NCI-H446 treated with DMSO at 0.1 percent for 48 hours (cell line): ENCODE measurements around the gene ZNF417.
"Not testable (repeated sequence)": the region's sequence is repeated elsewhere in the genome, so short reads cannot be mapped to it uniquely, and the experiment has no call there.

Experiments used
- DNase-seq: peaks from one replicate; lab custom pipeline; 2025; lab: John Stamatoyannopoulos, UW

Gene ZNF417

DNA sequence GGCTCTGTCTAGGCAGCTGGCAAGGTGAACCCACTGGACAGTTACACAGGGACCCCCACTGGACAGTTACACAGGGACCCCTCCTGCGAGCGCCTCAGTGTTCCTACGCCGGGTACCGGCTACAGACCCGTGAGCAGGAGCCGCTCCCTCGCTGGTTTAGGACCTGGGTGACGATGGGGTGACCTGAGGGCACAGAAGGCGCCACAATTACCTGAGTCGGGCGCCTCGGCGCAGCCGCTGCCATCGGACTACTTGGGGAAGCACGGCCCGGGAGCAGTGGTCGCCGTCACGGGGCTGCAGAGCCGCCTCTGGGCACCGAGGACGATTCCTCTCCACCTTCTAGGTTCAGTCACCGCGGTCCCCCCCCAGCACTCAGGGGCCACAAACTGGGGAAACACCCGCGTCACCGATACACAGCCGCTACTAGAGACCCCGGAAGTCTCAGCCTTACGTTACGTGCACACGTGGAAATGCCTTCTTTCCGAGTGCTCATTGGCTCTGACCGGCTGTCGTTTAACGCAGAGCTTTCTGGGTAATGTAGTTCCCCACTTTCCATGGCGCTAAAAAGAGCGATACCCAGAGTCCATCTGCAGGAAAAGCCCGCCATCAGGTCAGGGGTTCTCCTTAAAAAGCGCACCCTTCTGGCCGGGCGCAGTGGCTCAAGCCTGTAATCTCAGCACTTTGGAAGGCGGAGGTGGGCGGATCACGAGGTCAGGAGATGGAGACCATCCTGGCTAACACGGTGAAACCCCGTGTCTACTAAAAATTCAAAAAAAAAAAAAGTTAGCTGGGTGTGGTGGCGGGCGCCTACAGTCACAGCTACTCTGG lies at the start of gene ZNF417:
ZNF417 (minus strand) TSS at position 425 of the 828 bp plus-strand sequence; CDS start at position 244, 181 bp downstream.
- DNase-seq, result peak; percentile 92

- DNase-seq, result no peak
Observed at GRCh38 chr19:57964761-57965160, 48.4 kb upstream of the ZNF417 start.

DNA sequence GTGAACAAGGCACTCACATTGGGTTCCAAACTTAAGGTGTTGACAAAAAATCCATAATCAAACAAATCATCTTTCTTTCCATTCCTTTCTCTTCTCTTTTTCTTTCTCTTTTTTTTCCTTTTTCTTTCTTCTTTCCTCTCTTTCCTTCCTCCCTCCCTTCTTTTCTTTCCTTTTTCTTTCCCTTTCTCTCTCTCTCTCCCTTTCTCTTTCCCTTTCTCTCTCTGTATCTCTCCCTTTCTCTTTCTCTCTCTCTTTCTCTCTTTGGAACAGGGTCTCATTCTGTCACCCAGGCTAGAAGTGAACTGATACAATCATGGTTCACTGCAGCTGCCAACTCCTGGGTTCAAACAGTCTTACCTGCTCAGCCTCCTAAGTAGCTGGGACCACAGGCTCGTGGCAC lies 45.4 kb upstream of the ZNF417 start:
- DNase-seq, result no peak

DNA sequence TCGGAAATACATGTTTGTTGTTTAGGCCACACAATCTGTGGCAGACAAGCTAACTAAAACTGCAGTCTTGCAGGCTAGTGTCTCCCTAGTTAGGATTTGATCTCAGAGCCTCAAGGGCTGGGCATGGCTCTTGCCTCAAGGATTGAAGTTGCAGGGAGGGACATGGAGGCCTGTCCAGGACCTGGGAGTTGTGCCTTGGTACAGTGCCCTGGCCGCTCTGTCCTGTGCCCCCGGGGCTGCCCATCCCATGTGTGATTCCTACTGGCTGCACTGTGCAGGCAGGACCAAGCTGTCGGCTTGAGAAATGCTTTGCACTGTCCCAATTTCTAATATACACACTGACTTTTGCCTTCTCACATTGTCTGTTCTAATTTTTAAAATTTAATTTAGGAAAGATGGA lies 38.6 kb upstream of the ZNF417 start:
- no peak for DNase-seq

- DNase-seq, result no peak
Observed at GRCh38 chr19:57949702-57950101, 33.3 kb upstream of the ZNF417 start.

GRCh38 chr19:57949296-57949695 lies 32.9 kb upstream of the ZNF417 start:
- no peak for DNase-seq

DNA sequence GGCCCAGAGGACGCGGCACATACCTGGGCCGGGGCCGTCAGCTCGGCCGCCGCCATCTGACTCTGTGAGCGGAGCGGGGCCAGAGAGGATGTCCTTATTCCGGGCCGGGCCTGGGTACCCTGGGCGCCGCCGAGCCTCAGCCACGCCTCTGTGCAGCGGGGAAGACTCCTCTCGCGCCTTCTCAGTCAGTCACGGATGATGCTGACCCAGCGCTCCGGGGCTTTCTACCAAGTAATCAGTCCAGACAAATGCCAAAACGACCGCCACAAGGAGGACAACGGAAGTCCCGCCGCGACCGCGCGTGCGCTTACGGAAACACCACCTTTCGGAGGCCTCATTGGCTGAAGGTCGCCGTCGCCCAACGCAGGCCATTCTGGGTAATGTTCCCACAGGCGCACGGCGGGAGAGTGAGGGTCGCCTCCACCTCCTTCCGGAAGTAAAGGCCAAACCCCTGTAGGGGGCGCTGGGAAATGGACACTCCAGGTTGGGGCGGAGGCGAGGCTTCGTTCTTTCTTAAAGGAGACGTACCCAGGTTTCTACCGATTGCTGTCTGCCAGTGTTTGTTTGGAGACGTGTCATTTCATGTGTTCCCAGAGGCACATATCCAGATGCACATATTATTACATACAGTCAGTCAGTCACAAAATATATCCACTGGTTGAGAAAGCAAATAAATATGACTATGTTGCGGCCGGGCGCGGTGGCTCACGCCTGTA lies 31.2 kb upstream of the ZNF417 start, which contains the start of gene ZNF256:
ZNF256 (minus strand) TSS at position 288 of the 716 bp plus-strand sequence; CDS start at position 56, 232 bp downstream.
- peak; percentile 8 for DNase-seq

DNA sequence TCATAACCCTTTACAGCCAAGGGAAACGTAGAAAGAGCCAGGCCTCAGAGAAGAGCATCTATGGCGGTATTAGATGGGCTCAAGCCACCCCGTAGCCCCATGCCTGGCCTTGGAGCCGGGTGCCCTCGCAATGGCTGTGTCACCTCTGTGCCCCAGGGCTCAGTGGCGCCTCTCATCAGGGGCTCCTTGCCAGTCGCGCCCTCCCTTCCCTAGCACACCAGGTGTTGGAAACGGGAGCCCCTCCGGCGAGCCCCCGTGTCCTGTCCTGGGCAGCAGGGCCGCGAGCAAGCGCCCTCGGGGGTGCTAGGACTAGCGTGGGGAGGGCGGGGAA lies 30.7 kb upstream of the ZNF417 start:
- no peak for DNase-seq

DNA sequence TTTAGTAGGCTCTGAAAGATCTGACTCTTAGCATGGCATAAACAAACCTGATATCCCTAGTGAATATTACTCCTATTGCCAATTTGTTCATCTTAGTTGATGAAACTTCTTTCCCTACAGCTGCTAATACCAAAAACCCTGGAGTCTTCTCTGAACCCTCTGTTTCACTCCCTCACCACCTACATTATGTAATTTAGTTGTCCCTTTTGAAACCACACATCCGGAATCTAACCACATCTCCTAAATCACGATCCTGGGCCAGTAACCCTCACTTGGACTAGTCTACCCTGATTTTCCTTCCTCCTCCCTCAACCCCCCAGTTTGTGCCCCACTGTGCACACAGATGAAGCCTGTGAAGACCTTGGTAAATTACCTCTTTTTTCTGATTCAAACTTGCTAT lies 29.9 kb upstream of the ZNF417 start:
- no peak for DNase-seq

- no peak for DNase-seq
Observed at GRCh38 chr19:57941593-57941992, 25.2 kb upstream of the ZNF417 start.

DNA sequence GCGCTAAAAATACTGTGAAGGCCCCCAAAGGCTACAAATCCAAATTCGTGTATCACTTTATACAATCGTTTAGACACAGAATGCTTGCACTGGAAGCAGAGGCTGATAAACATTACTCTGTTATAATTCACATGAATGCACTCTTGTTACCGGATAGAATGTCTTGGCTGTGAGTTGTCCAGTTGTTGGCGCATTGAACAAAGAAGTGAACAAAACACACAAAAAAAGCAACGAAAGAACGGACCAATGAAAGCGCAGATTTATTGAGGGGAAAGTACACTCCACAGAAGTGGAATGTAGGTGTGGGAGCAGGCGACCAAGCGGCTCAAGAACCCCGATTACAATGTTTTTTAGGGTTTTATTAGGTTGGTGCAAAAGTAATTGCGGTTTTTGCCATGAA lies 19.3 kb upstream of the ZNF417 start:
- no peak for DNase-seq

DNA sequence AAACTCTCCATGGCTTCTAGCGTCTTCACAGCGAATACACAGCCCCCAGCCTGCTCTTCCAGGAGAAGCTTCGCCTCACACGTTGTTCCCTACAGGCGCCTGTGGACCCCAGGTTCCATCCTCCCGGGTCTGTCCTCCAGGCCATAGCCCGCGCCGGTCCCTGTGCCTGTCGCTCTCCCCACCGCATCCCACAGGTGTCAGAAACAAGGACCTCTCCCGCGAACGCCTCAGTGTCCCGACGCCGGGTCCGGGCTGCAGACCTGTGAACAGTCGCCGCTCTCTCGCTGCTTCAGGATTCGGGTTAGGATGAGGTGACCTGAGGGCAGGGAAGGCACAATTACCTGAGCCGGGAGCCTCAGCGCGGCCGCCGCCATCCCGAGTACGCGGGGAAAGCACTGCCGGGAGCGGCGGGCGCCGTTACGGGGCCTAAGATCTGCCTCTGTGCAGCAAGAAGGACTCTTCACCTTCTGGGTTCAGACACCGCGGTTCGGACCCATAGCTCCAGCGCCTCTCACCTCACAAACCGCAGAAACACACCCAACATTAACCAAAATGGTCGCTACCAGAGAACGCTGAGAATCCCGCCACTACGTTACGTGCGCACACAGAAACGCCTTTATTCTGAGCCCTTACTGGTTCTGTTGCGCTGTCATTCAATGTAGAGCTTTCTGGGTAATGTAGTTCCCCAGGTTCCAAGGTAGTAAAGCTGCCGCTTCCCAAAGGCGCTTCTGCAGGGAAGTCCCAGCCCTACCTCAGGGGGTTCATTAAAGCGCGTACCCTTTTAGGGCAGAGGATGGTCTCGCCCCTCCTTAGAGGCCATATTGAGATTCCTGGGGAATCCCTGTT lies 18.7 kb upstream of the ZNF417 start, which contains the start of gene ZNF418:
ZNF418 (minus strand) TSS at position 583 of the 846 bp plus-strand sequence. CDS start 1,580 bp downstream, outside the sequence.
- no peak for DNase-seq

- DNase-seq, result no peak
Observed at GRCh38 chr19:57927587-57927986, 11.2 kb upstream of the ZNF417 start.

DNA sequence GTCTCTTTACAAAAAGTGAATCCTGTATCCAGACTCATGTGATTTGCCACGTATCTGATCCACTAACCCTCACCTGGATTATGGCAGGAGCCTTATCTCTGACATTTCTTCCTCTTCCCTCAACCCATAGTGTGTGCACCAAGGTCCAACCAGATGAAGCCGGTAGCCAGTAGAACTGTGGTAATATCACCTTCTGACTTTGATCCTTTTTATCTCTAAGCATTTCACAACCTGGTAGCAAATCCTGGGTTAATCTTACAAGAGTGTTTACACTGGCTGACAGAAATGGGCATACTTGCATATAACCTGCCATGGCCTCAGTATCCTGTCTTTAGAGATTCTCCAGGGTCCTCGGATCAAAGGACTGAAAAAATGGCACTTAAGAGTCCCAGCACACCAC lies 1.9 kb downstream of the ZNF417 start:
- DNase-seq, result no peak

GRCh38 chr19:57907394-57907793 lies 9.0 kb downstream of the ZNF417 start:
- no peak for DNase-seq

DNA sequence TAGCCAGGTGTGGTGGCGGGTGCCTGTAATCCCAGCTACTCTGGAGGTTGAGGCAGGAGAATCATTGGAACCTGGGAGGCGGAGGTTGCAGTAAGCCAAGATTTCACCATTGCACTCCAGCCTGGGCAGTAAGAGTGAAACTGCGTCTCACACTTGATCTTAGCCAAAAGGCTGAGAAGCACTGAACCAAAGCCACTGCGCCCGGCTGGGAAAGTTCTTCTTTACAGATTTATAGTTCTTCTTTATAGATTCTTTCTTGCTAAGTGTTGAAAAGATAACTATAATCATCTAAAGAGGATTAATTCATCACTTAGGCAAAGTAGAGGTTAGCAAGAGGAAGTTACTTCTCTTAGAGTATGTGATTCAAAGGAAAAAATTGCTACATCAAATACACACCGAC lies 11.1 kb downstream of the ZNF417 start:
- DNase-seq, result no peak

GRCh38 chr19:57903618-57904184 lies 12.7 kb downstream of the ZNF417 start:
- DNase-seq, result no peak

DNA sequence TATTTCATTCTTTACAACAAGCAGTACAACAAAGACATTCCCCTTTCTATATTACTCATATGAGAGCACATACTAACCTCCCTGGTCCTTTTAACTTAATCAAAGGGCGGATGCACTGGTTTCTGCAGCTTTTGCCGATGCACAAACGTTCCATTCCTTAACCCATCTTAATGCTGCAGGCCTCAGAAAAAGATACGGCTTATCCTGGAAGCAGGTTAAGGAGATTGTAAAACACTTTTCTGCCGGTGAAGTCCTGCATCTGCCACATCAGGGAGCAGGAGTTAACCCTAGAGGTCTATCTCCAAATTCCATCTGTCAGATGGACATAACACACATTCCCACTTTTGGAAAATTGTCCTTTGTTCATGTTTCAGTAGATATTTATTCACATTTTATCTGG lies 16.1 kb downstream of the ZNF417 start:
- no peak for DNase-seq

- not testable (repeated sequence) for DNase-seq
Observed at GRCh38 chr19:57890706-57891105, 25.7 kb downstream of the ZNF417 start.

DNA sequence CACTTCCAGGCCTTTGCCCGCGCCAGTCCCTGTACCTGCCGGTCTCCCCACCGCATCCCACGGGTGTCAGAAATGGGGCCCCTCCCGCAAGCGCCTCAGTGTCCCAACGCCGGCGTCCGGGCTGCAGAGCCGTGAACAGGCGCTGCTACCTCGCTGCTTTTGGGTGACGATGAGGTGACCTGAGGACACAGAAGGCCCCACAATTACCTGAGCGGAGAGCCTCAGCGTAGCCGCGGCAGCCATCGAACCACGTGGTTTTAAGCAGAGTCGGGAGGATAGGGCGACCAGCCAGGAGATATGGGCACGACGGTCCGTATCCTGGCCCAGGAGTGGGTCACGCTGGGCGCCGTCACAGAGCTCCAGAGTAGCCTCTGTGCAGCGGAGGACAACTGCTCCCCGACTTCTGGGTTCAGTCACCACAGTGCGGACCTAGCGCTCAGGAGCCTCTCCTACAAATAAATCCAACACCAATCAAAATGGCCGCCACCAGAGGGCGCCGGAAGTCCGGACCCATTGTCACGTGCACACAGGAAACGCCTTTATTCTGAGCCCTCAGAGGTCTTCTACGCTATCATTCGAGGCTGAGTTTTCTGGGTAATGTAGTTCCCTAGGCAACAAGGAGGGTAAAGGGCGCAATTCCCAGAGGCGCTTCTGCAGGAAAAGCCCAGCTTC lies 27.7 kb downstream of the ZNF417 start, which contains the start of gene ZNF814:
ZNF814 (minus strand) TSS at position 478 of the 672 bp plus-strand sequence; CDS start at position 243, 235 bp downstream.
- DNase-seq, result no peak

DNA sequence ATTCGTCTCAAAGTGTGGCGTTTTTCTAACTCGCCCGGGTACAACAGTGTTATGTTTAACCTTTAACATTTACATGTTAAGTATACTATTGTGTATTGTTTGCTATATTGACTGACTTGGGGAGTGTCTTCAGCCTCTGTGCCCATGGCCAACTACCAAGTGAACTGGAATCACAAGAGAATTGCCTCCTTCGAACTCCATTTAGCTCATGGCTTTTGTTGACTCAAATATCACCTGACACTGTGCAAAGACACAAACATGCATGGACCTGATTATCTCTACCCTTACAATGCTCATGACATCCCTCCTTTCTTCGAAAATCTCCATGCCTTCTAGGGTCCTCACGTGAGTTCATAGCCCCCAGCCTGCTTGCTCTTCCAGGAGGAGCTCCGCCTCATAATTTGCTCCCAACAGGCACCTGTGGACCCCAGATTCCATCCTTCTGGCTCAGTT lies 28.3 kb downstream of the ZNF417 start:
- DNase-seq, result no peak
